WTC11 (cell line): ENCODE results near the gene MED10.

Experiments
- CTCF ChIP-seq: fragments of 200-600 bp; IDR thresholded peaks from 2 replicates; pipeline ENCODE4 v1.8.0; 2022; ENCODE audit warnings: antibody characterized with exemption
- E2F1 ChIP-seq: sonication (generic); formaldehyde crosslinking; IDR thresholded peaks from 2 replicates; pipeline ENCODE4 v1.8.0; 2022; ENCODE audit warnings: mild to moderate bottlenecking, missing genetic modification reagents
- NFE2L1 ChIP-seq: sonication (generic); formaldehyde crosslinking; IDR thresholded peaks from 2 replicates; pipeline ENCODE4 v1.8.1; 2023; ENCODE audit warnings: missing genetic modification reagents
- NR2C2 ChIP-seq: sonication (generic); formaldehyde crosslinking; IDR thresholded peaks from 2 replicates; pipeline ENCODE4 v1.8.0; 2022; ENCODE audit warnings: mild to moderate bottlenecking, missing genetic modification reagents
- STAT6 ChIP-seq: sonication (generic); formaldehyde crosslinking; conservative IDR thresholded peaks from 2 replicates; pipeline ENCODE4 v1.8.1; 2023; ENCODE audit warnings: mild to moderate bottlenecking, low read depth, missing genetic modification reagents, moderate library complexity
- TP53 ChIP-seq: sonication (generic); formaldehyde crosslinking; IDR thresholded peaks from 2 replicates; pipeline ENCODE4 v1.8.1; 2023; ENCODE audit warnings: mild to moderate bottlenecking, missing genetic modification reagents
- USF2 ChIP-seq: sonication (generic); formaldehyde crosslinking; IDR thresholded peaks from 2 replicates; pipeline ENCODE4 v1.8.1; 2023; ENCODE audit warnings: mild to moderate bottlenecking, missing genetic modification reagents, moderate library complexity
- TF ChIP-seq, protein P1 (sequence below): sonication (generic); formaldehyde crosslinking; IDR thresholded peaks from 2 replicates; pipeline ENCODE4 v1.8.1; 2023; ENCODE audit warnings: mild to moderate bottlenecking, moderate library complexity, missing genetic modification reagents

DNA sequence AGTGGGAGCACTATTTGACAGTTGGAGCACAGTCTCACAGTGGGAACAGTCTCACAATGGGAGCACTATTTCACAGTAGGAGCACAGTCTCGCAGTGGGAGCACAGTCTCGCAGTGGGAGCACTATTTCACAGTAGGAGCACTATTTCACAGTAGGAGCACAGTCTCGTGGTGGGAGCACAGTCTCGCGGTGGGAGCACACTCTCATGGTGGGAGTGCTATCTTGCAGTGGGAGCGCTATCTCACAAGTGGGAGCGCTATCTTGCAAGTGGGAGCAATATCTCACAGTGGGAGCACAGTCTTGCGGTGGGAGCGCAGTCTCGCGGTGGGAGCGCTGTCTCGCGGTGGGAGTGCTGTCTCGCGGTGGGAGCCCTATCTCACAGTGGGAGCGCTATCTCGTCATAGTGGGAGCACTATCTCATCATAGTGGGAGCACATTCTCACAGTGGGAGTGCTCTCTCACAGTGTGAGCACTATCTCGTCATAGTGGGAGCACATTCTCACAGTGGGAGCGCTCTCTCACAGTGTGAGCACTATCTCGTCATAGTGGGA is 56.1 kb downstream of the MED10 start:
- TF ChIP-seq USF2 (no peak), CTCF (no peak), NR2C2 (CRISPR knock-in tag) (no peak), TP53 (no peak), NFE2L1 (CRISPR knock-in tag) (no peak), STAT6 (CRISPR knock-in tag) (no peak), E2F1 (CRISPR knock-in tag) (no peak)
- TF ChIP-seq, protein P1, sequence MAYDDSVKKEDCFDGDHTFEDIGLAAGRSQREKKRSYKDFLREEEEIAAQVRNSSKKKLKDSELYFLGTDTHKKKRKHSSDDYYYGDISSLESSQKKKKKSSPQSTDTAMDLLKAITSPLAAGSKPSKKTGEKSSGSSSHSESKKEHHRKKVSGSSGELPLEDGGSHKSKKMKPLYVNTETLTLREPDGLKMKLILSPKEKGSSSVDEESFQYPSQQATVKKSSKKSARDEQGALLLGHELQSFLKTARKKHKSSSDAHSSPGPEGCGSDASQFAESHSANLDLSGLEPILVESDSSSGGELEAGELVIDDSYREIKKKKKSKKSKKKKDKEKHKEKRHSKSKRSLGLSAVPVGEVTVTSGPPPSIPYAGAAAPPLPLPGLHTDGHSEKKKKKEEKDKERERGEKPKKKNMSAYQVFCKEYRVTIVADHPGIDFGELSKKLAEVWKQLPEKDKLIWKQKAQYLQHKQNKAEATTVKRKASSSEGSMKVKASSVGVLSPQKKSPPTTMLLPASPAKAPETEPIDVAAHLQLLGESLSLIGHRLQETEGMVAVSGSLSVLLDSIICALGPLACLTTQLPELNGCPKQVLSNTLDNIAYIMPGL (CRISPR knock-in tag), result no peak
